Kidney (tissue), 14 donors: ENCODE results near the gene LRRC4C. TPM values are rescaled to one million over a fixed set of nuclear protein-coding genes. Genes with fewer than 3 reads are reported as not detected.
A peak's percentile ranks its signal among the peaks of the same experiment; 100 is the strongest.

Experiments
- DNase-seq, 5 donors: peaks; one replicate each; pipeline ENCODE4 v3.0.0-alpha.2; 2013 to 2020
- FAIRE-seq: peaks from 2 replicates; lab custom pipeline; 2012; peaks lifted over from hg19 to GRCh38; lab: Jason Lieb, UNC
- H3K27ac ChIP-seq, 2 donors: one replicate each; pipeline ENCODE4 v1.7.0; 2013; ENCODE audit warnings: low read depth in 2 of 2, low read length in 2 of 2, inconsistent platforms in 1 of 2
- H3K27me3 ChIP-seq: one replicate; pipeline ENCODE4 v1.7.1; 2013; ENCODE audit warnings: low read length, inconsistent platforms; ENCODE audit not compliant: control insufficient read depth, insufficient read depth
- H3K36me3 ChIP-seq, 3 donors: one replicate each; pipeline versions ENCODE4 v1.7.0 to v1.7.1; 2013; ENCODE audit warnings: low read length in 3 of 3, control low read depth in 1 of 3, inconsistent platforms in 1 of 3; ENCODE audit not compliant: insufficient read depth in 3 of 3, control insufficient read depth in 2 of 3
- H3K4me1 ChIP-seq, 3 donors: one replicate each; pipeline versions ENCODE4 v1.7.0 to v1.7.1; 2013; ENCODE audit warnings: low read length in 3 of 3, inconsistent platforms in 1 of 3, low read depth in 1 of 3; ENCODE audit not compliant: control insufficient read depth in 2 of 3, insufficient read depth in 2 of 3
- H3K4me3 ChIP-seq, 3 donors: one replicate each; pipeline versions ENCODE4 v1.7.0 to v1.8.1; 2013; ENCODE audit warnings: low read length in 3 of 3, control low read depth in 1 of 3, inconsistent platforms in 1 of 3
- H3K9ac ChIP-seq, 3 donors: one replicate each; pipeline versions ENCODE4 v1.7.0 to v1.7.1; 2013; ENCODE audit warnings: low read length in 3 of 3, control low read depth in 1 of 3, inconsistent platforms in 1 of 3
- H3K9me3 ChIP-seq, 3 donors: one replicate each; pipeline versions ENCODE4 v1.7.0 to v1.7.1; 2013; ENCODE audit warnings: low read length in 3 of 3, control low read depth in 1 of 3, inconsistent platforms in 1 of 3; ENCODE audit not compliant: control insufficient read depth in 2 of 3, insufficient read depth in 1 of 3
- CTCF ChIP-seq: IDR thresholded peaks from 3 replicates; pipeline ENCODE4 v1.5.1; 2012; ENCODE audit warnings: mild to moderate bottlenecking, moderate library complexity, borderline replicate concordance; ENCODE audit not compliant: insufficient read depth; ENCODE audit errors: extremely low read depth
- intact Hi-C: fragments of 100-400 bp; cut with DNase I; formaldehyde crosslinking; loops from one replicate; pipeline ENCODE4 v1.11.1; 2022
- polyA plus RNA-seq: library from polyadenylated mRNA; stranded (reverse); fragments of 350-450 nt; fragmentation: Illumina TruSeq; extraction: RNeasy Lipid Tissue Mini Kit (QIAGEN cat#74804); gene quantifications from one replicate; pipeline ENCODE4 v1.2.3, GENCODE V29; 2014; ENCODE audit warnings: low read depth, low replicate concordance; ENCODE audit not compliant: insufficient read depth
- total RNA-seq: library from RNA; stranded (reverse); fragmentation: NEBNext Ultra II Directional; extraction: Animal tissue kit (Norgen Biotek cat#: 25700); gene quantifications from one replicate; pipeline ENCODE4 v1.2.1, GENCODE V29; 2021
- donor health status: control.
- donor health status: control.
- donor health status: control.
- donor health status: control.
- donor health status: control.
- donor health status: DM: yes; HTN: yes; CAD: no.
- donor health status: Normal renal cell carcinoma (clear cell type).

The LRRC4C gene
- total and polyA plus RNA-seq, 2 donors from 2014 or later: 0.26 to 1.6 TPM

GRCh38 chr11:40207416-40207815, 1252.0 kb downstream of the LRRC4C start:
- Histone ChIP-seq H3K27me3 (no peaks in the 10 kb centered on the region), H3K36me3 (no peaks in the 10 kb centered on the region), H3K4me1 (no peaks in the 10 kb centered on the region), H3K4me3 (no peak overlapping the region), H3K27ac (no peak overlapping the region), H3K9ac (no peak overlapping the region), H3K9me3 (no peaks in the 10 kb centered on the region)
- DNase-seq (no peak), FAIRE-seq (no peak)
- no peak for TF ChIP-seq CTCF
- intact Hi-C loops: no loop called here

GRCh38 chr11:40204228-40204627, 1255.2 kb downstream of the LRRC4C start:
- Histone ChIP-seq H3K4me1 (no peaks in the 10 kb centered on the region), H3K36me3 (no peaks in the 10 kb centered on the region)
- DNase-seq: no peak

GRCh38 chr11:40203606-40204005, 1255.8 kb downstream of the LRRC4C start:
- no peak overlapping the region for H3K9ac ChIP-seq
- H3K4me1 ChIP-seq: no peaks in the 10 kb centered on the region
- H3K36me3 ChIP-seq: no peaks in the 10 kb centered on the region
- intact Hi-C loops: no loop called here
- no peak for TF ChIP-seq CTCF
- no peak overlapping the region for H3K27ac ChIP-seq
- H3K9me3 ChIP-seq: no peaks in the 10 kb centered on the region
- FAIRE-seq: no peak
- DNase-seq: peak in 1 of 5 donors; percentile 27
- no peaks in the 10 kb centered on the region for H3K27me3 ChIP-seq
- H3K4me3 ChIP-seq: no peak overlapping the region

More at GRCh38 chr11:40204228-40204627, 1255.2 kb downstream of the LRRC4C start:
- H3K9ac ChIP-seq: no peak overlapping the region
- no peak for TF ChIP-seq CTCF
- intact Hi-C loops: no loop called here
- H3K27me3 ChIP-seq: no peaks in the 10 kb centered on the region
- no peak overlapping the region for H3K4me3 ChIP-seq
- H3K27ac ChIP-seq: no peak overlapping the region
- H3K9me3 ChIP-seq: no peaks in the 10 kb centered on the region
- FAIRE-seq: no peak
